HG02884 (cell line): ENCODE results near the gene OTUB2.

Experiments
- ATAC-seq: cut with Tn5 transposase; IDR thresholded peaks from one replicate; pipeline ENCODE4 v1.9.1; 2021; ENCODE audit warnings: mild to moderate bottlenecking, moderate library complexity; ENCODE audit not compliant: unreplicated experiment

Gene OTUB2

DNA sequence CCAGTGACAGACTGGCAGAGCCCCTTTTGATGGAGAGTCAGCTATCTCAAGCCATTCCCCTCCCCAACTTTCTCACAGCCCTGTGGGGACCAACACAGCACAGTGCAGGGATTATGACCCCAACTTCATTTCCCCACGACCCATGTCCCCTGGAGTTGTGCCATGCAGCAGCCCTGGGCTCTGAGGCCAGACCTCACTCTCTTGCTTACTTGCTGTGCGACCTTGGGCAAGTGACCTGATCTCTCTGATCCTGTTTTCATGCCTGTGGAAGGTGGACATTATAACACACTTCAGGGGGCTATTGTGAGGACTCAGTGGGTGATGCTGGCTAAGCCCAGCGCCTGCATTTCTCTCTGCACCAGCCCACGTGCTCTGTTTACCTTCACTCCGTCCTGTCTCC is 14.1 kb downstream of the OTUB2 start:
- no peak for ATAC-seq

DNA sequence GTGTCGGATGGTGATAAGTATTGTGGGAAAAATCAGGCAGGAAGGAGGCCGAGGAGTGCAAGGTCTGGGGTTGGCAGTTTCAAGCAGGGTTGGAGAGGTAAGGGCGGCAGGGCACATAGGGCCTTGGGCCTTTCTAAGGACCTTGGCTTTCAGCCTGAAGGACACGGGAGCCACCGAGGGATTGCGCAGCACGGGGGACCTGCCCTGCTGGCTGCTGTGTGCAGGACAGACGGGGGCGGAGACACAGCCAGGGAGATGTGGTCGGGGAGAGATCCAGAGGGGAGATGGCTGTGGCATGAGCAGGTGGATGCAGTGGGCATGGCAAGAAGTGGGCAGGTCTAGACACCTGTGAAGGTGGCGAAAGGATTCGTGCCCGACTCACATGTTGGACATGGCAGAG is 14.7 kb downstream of the OTUB2 start:
- no peak for ATAC-seq

DNA sequence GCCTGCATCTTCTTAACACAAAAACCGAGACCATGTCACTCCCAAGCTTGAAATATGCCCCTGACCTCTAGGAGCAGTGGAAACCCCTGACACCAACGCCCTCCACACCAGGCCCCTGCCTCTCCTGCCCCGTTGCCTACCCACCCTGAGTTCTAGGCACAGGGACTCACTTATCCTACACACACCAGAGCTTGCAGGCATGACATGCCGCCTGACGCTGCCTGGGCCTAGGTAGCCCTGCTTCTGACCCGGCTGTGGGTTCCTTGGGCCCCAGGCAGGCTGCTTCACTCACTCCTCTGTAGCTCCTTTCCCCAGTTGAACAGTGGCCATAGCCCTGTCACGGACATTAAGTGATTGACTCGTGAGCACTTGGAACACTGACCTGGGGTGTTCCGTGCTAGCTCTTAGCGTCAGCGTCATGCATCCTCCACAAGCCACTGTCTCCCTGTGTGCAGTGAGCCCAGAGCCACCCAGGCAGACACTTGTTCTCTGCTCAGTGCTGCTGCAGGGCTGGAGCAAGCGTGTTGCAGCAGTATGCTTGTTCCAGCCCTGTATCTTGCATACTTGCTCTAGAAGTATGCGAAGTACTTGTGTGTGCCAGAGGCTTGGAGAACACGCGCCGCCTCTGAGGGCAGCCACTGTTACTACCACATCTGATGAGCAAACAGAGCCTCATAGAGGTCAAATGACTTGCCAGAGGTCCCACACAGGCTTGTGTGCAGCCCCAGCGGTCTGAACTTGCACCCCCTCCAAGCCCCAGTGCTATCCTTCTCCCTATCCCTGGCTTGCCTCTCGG is 15.6 kb downstream of the OTUB2 start:
- no peak for ATAC-seq

DNA sequence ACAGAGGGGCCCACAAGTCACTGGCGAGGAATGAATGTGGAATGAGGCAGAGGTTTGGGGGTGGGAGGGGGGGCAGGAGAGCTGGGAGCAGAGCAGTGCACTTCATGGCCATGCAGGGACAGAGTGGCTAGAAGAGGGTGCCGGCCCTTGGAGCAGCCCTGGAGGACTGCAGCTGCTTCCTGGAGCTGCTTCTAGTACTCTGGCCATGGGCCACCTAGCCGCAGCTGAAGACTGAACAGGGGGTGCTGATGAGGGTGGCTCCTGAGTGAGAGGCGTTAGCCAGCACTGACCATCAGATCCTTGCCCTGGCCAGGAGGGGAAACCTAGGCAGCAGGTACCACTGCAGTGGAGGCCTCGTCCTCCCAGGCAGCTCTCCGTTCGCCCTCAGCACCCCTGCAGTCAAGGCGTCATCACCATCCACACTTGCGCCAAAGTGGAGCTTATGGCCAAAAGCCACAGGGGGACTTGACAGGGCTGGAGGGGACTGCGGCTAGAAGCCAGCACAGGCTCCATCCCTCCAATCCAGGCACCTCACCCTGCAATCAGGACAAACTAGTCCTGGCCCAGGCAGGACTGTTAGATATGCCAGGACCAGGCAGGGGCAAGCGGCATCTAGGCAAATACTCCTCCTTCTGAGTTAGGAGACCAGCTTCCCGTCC is 16.4 kb downstream of the OTUB2 start:
- no peak for ATAC-seq

GRCh38 chr14:94043111-94043755 is 17.1 kb downstream of the OTUB2 start:
- no peak for ATAC-seq

DNA sequence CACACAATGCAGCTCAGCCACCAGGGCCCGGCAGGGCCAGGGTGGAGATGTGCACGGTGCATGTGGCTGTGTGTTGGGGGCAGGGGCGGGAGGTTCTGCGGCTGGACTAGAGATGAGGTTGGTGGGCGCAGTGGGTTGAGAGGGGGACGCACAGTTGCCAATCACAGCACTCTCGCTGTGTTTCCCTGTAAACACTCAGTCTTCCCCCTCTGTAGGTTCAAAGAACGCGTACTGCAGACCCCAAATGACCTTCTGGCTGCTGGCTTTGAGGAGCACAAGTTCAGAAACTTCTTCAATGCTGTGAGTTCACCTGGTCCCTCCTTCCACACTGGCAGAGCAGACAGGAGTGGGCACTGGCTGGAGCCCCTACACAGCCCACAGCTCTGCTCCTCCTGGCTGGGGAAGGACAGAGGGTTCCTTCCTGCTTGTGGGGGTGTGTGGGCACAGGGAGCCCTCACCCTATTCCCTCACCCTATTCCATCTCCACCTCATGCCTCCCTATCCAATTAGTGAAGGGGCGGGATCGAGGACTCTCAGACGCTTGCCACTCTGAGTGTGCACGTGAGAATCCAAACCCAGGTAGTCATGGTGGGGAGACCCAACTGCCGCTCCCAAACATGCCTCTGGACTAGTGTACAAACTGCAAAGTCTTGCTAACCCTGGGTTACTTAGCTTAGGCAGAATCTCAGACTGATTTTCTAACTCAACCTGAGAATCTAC is 17.8 kb downstream of the OTUB2 start:
- no peak for ATAC-seq

GRCh38 chr14:94044476-94045091 is 18.4 kb downstream of the OTUB2 start:
- ATAC-seq = no peak

DNA sequence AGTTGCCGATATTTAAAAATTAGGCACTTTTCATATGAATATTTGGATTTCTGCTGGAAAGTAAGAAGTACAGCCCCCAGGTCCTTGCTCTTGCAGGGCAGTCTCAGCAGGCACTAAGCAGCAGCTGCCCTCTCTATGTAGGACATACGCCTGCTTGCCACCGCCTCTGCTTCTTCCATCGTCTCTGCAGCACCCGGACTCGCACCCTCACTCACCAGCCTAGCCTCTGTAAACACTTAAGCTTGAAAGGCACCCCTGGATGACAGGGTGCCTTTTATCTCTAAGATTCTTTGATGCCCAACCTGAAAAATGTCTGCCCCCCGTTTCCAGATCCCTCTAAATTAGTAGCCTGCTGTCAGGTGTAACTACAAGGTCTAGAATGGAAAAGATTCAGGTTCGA is 19.0 kb downstream of the OTUB2 start:
- ATAC-seq = no peak

- ATAC-seq = no peak
These were observed 19.6 kb downstream of the OTUB2 start for GRCh38 chr14:94045563-94046345.

DNA sequence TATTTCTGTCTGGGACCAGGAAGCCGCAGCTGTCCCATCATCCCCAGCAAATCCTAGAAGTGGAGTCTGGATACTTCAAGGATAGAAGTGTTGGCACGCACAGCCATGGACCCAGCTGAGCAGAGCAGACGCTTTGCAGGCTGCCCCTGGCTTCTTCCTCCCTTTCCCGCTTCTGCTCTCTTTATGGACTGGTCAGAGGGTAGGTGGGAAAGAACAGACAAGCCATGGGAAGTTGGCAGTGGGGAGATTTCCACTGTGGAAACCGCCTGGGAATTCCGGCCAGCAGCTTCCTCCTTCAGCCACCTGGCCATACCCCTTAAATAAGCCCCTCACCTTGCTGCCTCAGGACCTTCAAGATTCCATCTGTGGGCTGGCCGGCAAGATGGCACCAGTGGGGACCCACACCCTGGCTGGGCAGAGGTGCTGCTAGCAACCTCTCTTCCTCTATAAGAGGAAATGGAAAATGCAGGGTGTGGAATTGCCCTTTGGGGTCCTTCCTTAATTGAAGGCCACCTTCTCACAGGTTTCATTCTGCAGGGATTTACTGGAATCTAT is 20.6 kb downstream of the OTUB2 start:
- no peak for ATAC-seq

DNA sequence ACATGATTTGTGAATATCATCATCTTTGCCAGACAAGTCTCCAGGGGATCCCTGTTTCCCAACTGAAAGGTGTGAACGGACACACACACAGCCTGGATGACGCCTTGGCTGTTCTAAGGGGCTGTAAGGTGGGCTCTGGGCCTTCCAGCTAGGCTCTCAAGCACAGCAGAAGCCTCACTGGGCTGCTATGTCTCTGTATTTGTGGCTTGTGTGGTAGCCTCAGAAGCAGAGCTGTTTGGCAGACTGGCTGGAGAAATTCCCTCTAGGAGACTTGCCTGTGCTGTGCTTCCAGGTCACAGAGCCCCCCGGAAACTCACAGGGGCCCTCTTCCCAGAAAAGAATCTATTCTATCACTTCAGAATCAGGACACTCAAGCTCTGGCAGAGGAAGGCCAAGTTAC is 21.4 kb downstream of the OTUB2 start:
- ATAC-seq = no peak

DNA sequence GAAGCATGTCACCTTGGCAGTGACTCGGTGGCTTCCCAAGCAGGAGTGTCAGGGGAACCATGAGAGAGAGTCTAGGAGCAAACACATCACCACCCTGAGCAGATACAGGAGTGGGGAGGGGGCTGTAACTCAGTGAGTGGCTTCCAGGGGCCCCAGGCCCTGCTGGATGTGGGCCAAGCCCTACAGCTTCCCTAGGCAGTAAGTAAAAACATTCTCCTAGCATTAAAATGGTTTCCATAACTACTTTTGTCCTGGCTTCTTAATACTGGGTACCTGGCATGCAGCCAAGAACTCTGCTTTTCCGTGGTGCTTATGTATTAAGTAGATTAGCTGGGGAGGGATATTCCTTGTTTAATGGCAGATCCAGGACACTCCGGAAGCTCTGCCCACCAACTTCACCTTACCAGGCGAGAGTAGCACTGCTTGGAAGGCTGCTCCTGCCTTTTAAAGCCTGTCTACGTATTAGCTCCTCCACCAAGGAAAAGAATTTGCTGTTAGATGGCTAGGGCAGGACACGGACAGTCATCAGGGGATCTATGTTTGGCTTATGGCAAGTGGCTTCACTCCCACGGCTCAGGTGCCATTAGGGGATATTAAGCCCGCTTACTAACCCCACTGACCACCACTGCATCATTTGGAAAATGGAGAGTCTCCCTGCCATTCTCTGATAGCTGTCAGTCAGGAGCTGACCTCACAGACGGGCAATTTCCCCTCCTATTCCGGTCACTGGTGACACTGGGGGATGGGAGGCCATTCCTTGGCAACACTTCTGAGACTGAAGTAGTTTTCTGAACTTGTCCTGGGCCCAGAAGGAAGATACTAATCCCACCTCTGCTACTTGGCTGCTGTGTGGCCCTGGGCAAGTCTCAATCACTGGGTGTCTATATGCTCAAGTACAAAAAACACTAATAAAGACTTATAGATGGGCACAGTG is 22.8 kb downstream of the OTUB2 start:
- ATAC-seq = no peak

GRCh38 chr14:94049625-94050023 is 23.5 kb downstream of the OTUB2 start:
- no peak for ATAC-seq

DNA sequence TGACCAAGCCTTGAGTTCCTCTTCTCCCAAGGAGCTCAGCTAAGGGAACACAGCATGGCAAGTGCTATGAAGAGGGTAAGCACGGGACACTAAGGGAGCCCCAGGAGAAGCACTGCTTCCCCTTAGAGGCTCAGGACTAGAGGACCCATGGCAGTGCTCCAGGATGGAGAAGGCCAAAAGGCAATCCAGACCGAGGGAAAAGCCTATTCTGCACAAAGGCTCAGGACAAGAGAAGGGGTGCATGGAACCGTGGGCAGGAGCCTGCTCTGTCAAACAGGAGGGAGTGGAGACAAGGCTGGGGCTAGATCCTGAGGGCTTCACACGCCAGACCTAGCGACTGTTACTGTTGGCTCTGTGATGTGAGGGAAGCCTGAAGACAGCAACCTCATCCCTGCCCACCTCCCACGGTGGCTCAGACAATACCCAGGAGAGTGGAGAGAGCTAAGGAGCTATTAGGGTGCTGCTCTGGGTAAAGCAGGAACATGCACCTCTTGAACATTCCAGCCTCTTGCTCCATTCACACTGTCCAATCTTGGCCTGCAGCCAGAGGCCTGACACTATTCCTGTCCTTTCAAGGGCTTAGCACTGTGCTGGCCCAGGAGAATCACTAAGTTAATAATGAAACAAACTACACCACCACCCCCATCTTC is 24.2 kb downstream of the OTUB2 start:
- no peak for ATAC-seq

DNA sequence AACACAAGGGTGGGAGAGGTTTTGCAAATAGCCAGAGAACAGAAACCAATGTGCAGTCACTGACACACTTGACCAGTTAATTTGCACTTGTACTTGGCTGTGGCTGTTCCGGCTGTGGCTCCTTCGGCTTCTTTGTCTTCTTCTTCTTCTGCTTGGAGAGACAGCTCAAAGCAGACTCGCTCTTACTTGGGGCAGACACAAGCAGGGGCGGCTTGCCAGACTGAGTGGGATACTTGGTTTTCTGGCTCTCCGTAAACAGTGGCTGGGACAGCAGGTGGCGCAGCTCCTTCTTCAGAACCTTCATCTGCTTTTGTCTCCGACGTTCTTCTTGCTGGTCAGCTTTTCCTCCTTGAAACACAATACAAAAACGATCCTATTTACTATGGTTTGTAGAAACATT is 25.0 kb downstream of the OTUB2 start:
- ATAC-seq = no peak

DNA sequence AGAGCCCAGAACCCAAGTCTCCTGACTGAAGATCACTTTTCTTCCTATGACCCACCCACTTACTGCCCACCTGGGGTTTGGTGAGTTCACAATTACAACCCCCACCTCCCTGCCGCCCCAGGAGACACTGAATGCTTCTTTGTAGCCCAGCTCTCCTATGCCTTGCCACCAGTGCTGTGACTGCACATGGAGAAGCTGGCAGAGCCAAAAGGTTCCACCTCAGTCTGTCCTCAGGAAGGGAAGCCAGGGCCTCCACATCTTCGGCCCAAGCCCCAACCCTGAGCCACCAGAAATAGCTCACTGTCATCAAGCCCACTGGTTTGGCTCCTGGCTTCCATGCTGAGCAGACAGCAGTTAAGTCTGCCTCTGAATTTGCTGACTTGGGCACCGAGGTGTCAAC is 25.6 kb downstream of the OTUB2 start:
- no peak for ATAC-seq

GRCh38 chr14:94052199-94052598 is 26.1 kb downstream of the OTUB2 start:
- no peak for ATAC-seq

- ATAC-seq = no peak
These were observed 26.5 kb downstream of the OTUB2 start for GRCh38 chr14:94052662-94053061.
